H1 (cell line): ENCODE results near the gene BTBD9.

ENCODE experiments used
- ATF2 ChIP-seq: IDR thresholded peaks from 2 replicates; pipeline ENCODE4 v1.6.1; 2012; ENCODE audit warnings: low read length, inconsistent platforms
- CTCF ChIP-seq, 3 experiments: IDR thresholded peaks; 1 replicate in 2 of 3; 2 replicates in 1 of 3; pipeline versions ENCODE4 v1.5.1 to v1.6.1; 2011; ENCODE audit warnings: low read length in 3 of 3, mild to moderate bottlenecking in 3 of 3, inconsistent platforms in 2 of 3, low read depth in 1 of 3, moderate library complexity in 1 of 3; ENCODE audit not compliant: insufficient read depth in 1 of 3; ENCODE audit errors: control extremely low read depth in 1 of 3
- EP300 ChIP-seq, 2 experiments: IDR thresholded peaks; 1 replicate in 1 of 2; 2 replicates in 1 of 2; pipeline ENCODE4 v1.6.1; 2011 to 2012; ENCODE audit warnings: low read depth in 2 of 2, low read length in 2 of 2, mild to moderate bottlenecking in 2 of 2, borderline replicate concordance in 1 of 2, inconsistent platforms in 1 of 2, moderate library complexity in 1 of 2
- EZH2 ChIP-seq: fragments of 200-600 bp; sonication (generic); IDR thresholded peaks from 2 replicates; pipeline ENCODE4 v1.7.1; 2012; ENCODE audit warnings: low read depth, mild to moderate bottlenecking, moderate library complexity, low read length, inconsistent platforms; ENCODE audit not compliant: severe bottlenecking
- FOSL1 ChIP-seq: IDR thresholded peaks from 2 replicates; pipeline ENCODE4 v1.6.1; 2011; ENCODE audit warnings: mild to moderate bottlenecking, low read depth, low read length, moderate library complexity; ENCODE audit not compliant: insufficient read depth
- POLR2A ChIP-seq, 2 experiments: IDR thresholded peaks; 1 replicate in 1 of 2; 2 replicates in 1 of 2; pipeline ENCODE4 v1.6.1; 2011; ENCODE audit warnings: low read depth in 2 of 2, low read length in 2 of 2, mild to moderate bottlenecking in 2 of 2; ENCODE audit errors: control extremely low read depth in 1 of 2
- POLR2AphosphoS5 ChIP-seq: IDR thresholded peaks from 2 replicates; pipeline ENCODE4 v1.6.1; 2011; ENCODE audit warnings: low read depth, low read length
- RAD21 ChIP-seq, 2 experiments: IDR thresholded peaks in 1 of 2; conservative IDR thresholded peaks in 1 of 2; 2 replicates each; pipeline ENCODE4 v1.6.1; 2011; ENCODE audit warnings: low read depth in 2 of 2, low read length in 2 of 2, improper control_type of control experiment in 1 of 2, inconsistent platforms in 1 of 2, mild to moderate bottlenecking in 1 of 2, moderate library complexity in 1 of 2
- RNF2 ChIP-seq: fragments of 200-900, 300-1000 bp; sonication (generic); IDR thresholded peaks from 2 replicates; pipeline ENCODE4 v1.7.1; 2016; ENCODE audit warnings: borderline replicate concordance, low read depth, mild to moderate bottlenecking, antibody characterized with exemption, low read length; ENCODE audit not compliant: poor library complexity, severe bottlenecking; ENCODE audit errors: missing control alignments
- SAP30 ChIP-seq: fragments of 300-600 bp; sonication (generic); IDR thresholded peaks from 2 replicates; pipeline ENCODE4 v1.7.1; 2012; ENCODE audit warnings: low read length, moderate library complexity, mild to moderate bottlenecking, inconsistent platforms; ENCODE audit not compliant: insufficient read depth, insufficient replicate concordance
- SIN3A ChIP-seq, 2 experiments: IDR thresholded peaks in 1 of 2; conservative IDR thresholded peaks in 1 of 2; 2 replicates each; pipeline ENCODE4 v1.6.1; 2011 to 2012; ENCODE audit warnings: low read length in 2 of 2, improper control_type of control experiment in 1 of 2, low read depth in 1 of 2, mild to moderate bottlenecking in 1 of 2
- YY1 ChIP-seq: IDR thresholded peaks from 2 replicates; pipeline ENCODE4 v1.6.1; 2011; ENCODE audit warnings: low read depth, mild to moderate bottlenecking, low read length

DNA sequence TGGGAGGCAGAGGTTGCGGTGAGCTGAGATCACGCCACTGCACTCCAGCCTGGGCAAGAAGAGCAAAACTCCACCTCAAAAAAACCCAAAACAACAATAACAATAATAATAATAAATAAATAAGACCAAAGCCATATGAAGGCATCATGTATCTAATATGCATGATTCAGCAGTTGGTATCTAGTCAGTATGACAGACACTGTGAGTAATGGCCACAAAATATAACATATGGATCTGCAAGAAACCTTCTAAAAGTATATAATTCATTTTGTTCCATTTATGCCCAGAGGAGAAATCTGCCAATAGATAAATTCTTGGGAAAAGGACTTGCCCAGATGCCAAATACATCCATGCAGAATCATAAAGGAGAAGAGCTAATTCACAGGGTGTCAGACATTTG is 252.3 kb downstream of the BTBD9 start:
- TF ChIP-seq EZH2 (no peak), ATF2 (no peak), RAD21 (IDR thresholded peaks at IDR 0.05 in 1 of 2, conservative IDR thresholded peaks at IDR 0.05 in 1 of 2; ENCODE audit: low read depth in 2 of 2, low read length in 2 of 2) (no peak), CTCF (IDR thresholded peaks at IDR 0.05; ENCODE audit: control extremely low read depth in 1 of 3, insufficient read depth in 1 of 3, low read depth in 1 of 3, low read length in 3 of 3) (no peak), POLR2AphosphoS5 (no peak), POLR2A (IDR thresholded peaks at IDR 0.05; ENCODE audit: control extremely low read depth in 1 of 2, low read depth in 2 of 2, low read length in 2 of 2) (no peak), SIN3A (conservative IDR thresholded peaks at IDR 0.05 in 1 of 2, IDR thresholded peaks at IDR 0.05 in 1 of 2; ENCODE audit: low read depth in 1 of 2, low read length in 2 of 2) (no peak), EP300 (IDR thresholded peaks at IDR 0.05; ENCODE audit: borderline replicate concordance in 1 of 2, low read depth in 2 of 2, low read length in 2 of 2) (no peak), YY1 (no peak), SAP30 (no peak), RNF2 (no peak), FOSL1 (no peak)
